GM19372 (cell line): Measurements from ENCODE around the gene CACFD1.
"Not testable (repeated sequence)": the region's sequence is repeated elsewhere in the genome, so short reads cannot be mapped to it uniquely, and the experiment has no call there.

Source experiments
- ATAC-seq: cut with Tn5 transposase; IDR thresholded peaks from one replicate; pipeline ENCODE4 v1.9.1; 2021; ENCODE audit warnings: mild to moderate bottlenecking, low read depth, moderate library complexity; ENCODE audit not compliant: unreplicated experiment

Gene CACFD1

DNA sequence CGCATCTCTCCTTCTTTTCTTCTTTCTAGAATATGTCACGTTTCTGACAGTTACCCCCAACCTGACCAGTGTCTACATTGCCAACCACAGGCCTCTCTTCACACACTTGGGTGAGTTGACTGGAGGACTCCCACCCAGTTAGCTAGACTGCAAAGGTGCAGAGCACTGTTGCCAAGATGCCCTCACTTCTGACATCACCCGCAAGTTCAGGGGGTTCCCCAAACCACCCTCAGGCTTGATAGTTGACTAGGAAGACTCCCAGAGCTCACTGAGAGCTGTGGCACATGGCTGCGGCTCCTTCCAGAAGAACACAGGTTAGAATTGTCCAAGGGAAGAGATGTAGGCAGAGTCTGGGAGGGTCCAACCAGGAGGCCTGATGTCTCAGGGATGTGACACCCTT is 20.4 kb upstream of the CACFD1 start:
- no peak for ATAC-seq

DNA sequence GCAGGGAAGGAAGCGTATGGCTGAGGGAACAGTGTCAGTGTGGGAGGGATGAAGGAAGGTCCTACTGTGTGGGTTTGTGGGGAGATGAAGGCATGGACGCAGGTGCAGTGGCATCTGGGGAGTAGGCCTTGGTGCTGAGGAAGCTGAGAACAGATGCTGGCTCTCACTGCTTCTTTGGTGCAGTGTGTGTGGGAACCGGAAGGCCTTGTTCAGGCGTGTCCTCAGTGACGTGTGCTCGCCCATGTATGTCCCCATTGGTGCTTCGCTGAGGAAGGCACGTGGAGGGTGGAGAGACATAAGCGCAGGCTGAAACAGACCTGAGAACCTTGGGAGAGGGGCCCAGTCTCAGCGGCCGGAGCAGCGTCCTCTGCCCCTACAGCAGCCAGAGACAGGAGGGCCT is 18.9 kb upstream of the CACFD1 start:
- no peak for ATAC-seq

DNA sequence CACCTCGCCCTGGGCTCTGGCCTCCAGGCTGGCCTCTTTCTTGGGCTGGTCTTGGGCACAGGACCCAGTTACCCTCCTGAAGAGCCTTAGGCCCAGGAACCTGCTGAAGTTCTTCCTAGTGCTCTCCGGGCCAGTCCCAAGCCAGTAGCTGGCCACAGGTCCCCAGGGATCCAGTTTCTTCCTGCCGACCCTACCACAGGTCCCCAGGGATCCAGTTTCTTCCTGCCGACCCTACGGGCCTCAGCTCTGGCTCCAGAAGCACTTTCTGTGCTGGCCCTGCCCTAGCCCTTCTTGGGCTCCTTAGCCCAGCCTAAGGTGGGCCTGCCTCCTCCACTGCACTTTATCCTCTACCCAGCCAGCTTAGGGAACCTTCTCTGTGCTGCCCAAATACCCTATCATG is 18.2 kb upstream of the CACFD1 start:
- no peak for ATAC-seq

DNA sequence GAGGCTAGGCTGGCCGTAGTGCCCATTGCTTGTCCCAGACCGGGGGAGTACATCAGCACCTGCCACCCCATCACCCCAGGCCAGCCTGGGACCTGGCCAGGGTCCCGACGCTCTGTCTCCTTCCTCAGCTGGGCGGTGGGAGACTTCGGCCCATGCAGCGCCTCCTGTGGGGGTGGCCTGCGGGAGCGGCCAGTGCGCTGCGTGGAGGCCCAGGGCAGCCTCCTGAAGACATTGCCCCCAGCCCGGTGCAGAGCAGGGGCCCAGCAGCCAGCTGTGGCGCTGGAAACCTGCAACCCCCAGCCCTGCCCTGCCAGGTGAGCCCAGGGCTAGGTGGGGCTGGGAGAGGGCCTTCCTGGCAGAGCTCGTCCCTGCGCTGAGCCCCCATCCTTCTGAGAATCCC is 16.5 kb upstream of the CACFD1 start:
- ATAC-seq = no peak

DNA sequence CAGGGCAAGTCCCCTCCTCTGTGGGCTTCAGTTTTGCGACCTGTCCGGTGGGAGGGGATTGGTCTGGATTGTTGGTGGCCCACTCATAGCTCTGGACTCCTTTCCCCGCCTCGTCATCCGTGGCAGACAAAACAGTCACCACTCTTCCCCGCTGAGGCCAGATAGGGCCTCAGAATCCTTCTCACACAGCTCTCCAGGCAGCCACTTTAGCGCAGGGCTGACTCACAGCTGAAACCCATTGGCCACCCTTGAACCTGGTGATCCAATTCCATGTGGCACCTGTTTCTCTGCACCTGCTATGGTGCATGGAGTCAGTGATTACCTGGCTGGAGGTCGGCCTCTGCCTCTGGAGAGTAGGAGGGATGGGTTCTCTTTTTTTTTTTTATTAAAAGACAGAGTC is 15.8 kb upstream of the CACFD1 start:
- no peak for ATAC-seq

DNA sequence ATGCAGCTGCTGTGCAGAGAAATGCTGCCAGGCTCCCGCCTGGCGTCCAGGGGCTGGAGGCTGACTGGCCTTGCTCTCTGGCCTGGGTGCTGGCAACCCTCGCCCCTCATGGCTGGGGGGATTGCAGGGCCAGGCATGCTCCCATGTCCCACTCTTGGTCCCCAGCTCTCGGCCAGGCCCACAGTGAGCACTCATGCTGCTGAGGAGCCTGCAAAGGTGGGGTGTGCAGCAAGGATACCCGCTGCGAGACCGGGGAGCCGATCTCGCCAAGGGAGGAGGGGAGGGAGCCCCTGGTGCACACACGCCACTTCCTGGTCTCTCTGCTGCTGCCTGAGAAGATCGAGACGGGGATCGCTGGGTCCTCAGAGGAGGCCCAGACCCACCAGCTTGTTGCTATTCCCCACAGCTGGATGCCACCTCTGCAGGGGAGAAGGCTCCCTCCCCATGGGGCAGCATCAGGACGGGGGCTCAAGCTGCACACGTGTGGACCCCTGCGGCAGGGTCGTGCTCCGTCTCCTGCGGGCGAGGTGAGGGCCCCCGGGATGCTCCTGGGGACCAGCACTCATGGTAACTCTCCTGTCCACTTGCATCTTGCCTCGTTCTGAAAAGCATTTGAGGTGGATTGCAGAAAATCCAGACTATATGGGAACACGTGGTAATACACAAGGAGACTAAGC is 14.3 kb upstream of the CACFD1 start:
- no peak for ATAC-seq

DNA sequence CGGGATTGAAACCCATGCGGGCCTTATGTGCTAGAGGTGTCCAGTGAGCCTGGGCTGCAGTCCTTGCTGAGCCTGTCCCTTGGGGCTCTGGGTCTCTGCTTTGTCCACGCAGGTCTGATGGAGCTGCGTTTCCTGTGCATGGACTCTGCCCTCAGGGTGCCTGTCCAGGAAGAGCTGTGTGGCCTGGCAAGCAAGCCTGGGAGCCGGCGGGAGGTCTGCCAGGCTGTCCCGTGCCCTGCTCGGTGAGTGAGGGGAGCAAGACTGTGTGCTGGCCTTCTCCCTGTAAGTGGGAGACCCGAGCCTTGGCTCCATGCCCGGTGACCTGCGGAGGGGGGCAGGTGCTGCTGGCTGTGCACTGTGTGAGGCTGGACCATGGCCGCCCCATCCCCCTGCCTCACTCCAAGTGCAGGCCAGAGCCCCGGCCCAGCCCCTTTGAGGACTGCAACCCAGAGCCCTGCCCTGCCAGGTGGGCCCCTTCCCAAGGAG is 11.2 kb upstream of the CACFD1 start:
- no peak for ATAC-seq

DNA sequence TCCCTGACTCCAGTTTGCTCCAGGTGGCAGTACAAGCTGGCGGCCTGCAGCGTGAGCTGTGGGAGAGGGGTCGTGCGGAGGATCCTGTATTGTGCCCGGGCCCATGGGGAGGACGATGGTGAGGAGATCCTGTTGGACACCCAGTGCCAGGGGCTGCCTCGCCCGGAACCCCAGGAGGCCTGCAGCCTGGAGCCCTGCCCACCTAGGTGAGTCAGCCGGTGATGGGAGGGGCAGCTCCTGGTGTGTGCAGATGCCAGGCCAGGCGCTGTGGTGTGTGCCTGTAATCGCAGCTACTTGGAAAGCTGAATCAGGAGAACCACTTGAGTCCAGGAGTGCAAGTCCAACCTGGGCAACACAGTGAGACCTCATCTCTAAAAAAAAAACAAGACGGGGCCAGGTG is 10.0 kb upstream of the CACFD1 start:
- no peak for ATAC-seq

DNA sequence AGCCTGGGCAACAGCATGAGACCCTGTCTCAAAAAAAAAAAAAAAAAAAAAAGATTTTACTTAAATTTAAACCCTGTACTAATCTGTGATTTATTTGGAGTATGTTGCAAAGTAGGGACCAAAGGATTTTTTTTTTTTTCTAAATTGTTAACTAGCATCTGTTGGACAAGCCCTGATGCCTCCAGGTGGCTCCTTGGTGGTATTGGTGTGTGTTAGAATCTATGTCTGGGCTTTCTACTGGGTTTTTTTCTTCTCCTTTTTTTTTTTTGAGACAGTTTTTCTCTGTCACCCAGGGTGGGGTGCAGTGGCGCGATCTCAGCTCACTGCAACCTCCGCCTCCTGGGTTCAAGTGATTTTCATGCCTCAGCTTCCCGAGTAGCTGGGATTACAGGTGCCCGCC is 7.9 kb upstream of the CACFD1 start:
- not testable (repeated sequence) for ATAC-seq

DNA sequence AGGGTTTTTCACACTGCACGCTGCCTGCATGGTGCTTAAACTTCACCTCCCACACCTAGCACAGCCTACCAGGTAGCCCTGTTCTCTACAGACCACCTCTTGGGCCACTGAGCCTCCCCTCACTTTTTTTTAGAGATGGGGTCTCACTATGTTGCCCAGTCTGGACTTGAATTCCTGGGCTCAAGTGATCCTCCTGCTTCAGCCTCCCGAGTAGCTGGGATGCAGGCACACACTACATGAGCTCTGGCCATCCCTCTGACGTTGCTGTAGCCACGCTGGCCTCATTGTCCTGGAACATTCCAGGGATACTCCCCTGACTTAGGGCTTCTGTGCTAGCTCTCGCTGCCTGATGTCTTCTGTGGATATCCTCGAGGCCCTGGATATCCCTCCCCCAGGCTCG is 7.2 kb upstream of the CACFD1 start:
- no peak for ATAC-seq

DNA sequence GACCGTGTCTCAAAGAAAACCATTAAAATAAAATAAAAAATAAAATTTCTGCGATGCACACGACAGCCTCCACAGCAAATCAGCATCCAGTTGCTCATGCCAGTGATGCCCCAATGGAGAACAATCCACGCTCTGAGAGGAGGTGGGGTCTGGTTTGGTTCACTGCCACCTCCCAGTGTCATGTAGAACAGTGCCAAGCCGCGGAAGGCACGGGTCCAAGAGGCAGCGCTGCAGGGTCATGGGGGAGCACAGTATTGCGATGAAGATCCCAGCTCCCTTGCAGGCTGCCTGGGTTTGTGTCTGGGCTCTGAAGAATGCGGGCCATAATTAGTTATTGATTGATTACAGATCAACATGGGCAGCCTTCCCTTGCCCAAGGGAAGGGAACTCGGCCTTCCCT is 6.1 kb upstream of the CACFD1 start:
- no peak for ATAC-seq

DNA sequence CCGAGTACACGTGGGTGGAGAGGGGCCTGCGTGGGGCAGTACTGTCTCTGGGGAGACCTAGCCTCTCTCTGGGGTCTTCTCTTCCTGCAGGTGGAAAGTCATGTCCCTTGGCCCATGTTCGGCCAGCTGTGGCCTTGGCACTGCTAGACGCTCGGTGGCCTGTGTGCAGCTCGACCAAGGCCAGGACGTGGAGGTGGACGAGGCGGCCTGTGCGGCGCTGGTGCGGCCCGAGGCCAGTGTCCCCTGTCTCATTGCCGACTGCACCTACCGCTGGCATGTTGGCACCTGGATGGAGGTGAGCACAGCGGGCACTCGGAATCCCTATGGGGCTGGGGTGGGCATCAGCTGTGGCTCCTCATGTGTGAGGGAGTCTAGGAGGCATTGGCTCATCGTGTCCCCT is 5.5 kb upstream of the CACFD1 start:
- ATAC-seq = no peak

DNA sequence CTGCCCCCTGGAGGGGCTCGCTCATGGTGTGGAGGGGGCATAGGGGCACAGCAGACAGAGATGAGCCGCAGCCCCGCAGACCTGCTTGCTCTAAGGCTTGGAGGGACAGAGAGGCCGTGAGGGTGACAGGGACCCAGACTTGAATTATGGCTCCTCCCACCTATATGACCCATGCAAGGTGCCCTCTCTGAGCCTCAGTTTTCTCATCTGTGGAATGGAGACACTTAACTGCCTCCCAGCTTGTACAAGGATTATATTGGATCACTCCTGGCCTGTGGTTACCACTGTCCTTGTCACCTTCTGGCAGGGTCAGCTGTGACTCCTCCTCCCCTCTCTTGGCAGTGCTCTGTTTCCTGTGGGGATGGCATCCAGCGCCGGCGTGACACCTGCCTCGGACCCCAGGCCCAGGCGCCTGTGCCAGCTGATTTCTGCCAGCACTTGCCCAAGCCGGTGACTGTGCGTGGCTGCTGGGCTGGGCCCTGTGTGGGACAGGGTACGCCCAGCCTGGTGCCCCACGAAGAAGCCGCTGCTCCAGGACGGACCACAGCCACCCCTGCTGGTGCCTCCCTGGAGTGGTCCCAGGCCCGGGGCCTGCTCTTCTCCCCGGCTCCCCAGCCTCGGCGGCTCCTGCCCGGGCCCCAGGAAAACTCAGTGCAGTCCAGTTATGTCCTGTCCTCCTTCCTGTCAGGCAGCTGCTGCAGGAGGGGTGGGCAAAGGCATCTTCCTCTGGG is 4.7 kb upstream of the CACFD1 start:
- no peak for ATAC-seq

DNA sequence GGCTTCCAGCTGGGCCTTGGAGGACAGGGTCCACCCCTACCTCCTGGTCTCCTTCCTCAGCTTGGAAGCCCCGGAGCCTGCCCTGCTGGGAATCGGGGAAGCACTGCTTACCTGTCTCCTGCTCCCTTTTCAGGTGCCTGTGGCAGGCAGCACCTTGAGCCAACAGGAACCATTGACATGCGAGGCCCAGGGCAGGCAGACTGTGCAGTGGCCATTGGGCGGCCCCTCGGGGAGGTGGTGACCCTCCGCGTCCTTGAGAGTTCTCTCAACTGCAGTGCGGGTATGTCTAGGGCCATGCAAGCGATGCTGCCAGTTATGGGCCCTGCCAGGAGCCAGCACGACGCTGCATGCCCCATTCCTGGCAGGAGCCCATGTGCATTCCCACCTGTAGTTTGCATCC is 3.8 kb upstream of the CACFD1 start:
- ATAC-seq = no peak

DNA sequence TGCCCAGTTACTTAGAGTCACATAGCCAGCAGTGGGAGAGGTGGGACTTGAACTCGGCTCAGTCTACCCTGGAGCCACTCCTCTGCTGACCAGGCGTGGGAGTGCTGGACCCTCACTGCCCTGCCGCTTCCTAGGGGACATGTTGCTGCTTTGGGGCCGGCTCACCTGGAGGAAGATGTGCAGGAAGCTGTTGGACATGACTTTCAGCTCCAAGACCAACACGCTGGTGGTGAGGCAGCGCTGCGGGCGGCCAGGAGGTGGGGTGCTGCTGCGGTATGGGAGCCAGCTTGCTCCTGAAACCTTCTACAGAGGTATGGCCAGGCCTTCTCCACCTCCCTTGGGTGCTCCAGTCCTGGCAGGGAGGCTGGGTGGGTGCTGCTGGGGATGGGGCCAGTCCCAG is 3.4 kb upstream of the CACFD1 start:
- ATAC-seq = no peak

DNA sequence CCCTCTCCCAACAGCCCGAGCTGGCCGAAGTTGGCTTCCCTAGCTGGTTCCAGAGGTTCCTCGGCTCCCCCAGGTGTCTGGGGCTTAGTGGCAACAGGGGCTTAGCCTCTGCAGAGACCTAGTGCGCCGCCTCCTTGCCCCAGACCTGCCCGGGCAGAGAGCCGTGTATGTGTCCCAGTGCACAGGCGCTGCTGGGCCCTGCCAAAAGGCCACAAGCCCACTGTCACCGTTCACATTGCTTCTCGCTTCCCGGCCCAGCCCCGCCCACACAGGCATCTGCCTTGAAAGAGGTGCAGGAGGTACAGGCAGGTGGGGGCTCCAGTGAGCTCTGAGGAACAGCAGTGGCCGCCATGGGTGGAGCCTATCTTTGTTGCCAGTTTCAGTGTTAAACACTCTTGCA is 2.5 kb upstream of the CACFD1 start:
- ATAC-seq = no peak

DNA sequence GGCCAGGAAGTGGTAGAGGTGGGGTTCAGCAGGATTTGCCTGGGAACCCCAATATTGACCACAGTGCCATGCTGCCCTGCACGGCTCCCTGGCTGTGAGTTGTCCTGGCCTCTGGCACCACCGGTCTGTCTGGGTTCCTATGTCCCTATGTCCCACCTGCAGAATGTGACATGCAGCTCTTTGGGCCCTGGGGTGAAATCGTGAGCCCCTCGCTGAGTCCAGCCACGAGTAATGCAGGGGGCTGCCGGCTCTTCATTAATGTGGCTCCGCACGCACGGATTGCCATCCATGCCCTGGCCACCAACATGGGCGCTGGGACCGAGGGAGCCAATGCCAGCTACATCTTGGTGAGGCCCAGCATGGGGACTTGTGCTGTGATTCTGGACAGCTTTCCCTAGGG is 2.0 kb upstream of the CACFD1 start:
- no peak for ATAC-seq

DNA sequence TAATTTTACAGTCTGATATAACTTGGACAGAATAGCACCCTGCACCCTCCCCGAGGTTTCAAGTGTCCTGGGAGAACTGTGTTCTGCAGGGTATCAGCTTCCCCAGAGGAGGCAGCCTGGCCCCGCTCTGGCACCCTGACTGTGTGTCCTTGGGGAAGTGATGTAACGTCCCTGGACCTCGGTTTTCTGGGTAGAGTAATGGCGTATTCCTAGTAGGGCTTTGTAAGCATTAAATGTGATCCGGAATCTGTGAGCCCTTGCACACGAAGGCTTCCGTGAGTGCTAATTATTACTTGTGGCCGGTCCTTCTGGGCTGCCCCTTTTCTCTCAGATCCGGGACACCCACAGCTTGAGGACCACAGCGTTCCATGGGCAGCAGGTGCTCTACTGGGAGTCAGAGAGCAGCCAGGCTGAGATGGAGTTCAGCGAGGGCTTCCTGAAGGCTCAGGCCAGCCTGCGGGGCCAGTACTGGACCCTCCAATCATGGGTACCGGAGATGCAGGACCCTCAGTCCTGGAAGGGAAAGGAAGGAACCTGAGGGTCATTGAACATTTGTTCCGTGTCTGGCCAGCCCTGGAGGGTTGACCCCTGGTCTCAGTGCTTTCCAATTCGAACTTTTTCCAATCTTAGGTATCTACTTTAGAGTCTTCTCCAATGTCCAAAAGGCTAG is 1.0 kb upstream of the CACFD1 start:
- no peak for ATAC-seq

DNA sequence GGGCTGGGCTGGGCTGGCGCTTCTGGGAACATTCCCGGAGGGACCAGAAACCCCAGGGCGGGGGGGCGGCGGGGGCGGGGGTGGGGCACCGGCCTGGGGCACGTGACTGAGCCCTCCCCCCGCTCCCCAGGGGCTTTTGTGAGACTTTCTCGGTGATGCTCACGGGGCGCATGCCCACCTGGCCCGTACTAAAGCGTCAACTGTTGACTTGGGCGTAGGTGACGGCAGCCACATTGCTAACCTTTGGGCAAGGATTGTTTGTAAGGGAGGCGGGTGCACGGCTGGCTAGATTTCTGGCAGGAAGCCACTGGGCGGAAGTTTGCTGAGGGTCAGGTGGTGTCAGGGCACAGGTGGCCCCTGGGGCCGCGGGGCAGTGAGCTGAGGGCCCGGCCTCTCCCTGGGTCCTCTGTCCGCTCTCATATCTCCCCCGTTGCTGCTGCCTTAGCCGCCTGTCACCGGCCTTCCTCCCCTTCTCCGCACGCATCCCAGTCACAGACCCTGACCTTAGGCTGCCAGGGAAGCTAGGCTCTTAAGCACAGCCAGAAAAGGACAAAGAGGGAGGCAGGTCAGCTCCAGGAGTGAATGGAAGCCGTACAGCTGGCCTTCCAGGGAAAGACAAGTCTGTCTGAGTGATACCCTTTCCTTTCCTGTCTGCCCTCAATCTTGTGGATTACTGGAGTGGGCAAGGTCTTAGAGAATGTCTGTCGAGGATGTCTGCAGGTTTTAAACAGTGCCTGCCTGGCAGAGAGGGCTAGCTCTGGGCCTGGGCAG is 812 bp downstream of the CACFD1 start:
- ATAC-seq = peak; percentile 34

DNA sequence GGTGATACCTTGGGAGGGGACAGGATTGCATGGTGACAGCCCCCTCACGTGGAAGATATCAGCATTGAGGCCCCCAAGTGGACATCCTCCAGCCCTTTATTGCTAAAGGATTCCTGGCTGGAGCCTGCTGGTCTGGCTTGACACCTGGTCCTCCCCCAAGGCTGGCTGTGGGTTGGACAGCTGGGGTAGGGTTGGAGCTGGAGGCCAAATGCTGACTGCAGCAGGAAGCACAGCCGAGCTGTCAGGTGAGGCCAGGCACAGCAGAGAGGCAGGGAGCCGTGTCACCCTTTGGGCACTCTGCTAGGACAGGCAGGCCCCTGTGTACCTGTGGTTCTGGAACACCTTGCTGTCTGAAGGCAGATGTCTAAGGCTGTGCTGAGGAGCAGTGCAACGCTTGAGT is 2.2 kb downstream of the CACFD1 start:
- ATAC-seq = no peak

DNA sequence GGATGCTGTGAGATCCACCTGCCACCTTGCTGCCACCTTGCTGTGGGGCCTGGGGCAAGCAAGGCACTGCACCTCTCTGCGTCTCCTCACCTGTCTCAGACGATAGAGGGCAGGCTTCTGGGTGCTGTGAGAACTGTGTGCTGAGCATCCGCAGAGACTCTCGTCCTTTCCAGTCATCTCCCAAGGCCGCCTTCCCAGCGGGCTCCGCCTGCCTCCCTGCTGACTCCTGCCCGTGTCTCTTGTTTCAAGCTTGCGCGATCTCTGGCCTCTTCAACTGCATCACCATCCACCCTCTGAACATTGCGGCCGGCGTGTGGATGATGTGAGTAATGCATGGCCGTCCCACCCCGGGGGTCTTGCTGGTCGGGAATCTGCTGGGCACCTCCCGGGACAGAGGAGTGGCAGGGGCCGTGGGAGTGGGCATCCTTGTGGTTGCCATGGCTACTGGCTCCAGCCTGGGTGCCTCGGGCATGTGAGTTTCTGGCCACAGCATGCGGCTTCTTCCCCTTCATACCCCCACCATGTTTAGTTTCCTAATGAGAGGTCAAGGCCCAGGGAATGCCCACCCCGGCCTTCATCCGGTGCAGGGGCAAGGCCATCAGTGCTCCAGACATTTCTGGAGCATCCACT is 3.6 kb downstream of the CACFD1 start:
- no peak for ATAC-seq
